LNCaP clone FGC (cell line): ENCODE measurements around the gene ADPRS.

Source experiments
- DNase-seq: peaks from one replicate; pipeline ENCODE4 v3.0.0-alpha.2; 2011; ENCODE audit warnings: low read depth
- H3K4me3 ChIP-seq: 2 replicates; pipeline ENCODE4 v1.5.1; 2011; ENCODE audit warnings: mild to moderate bottlenecking, low read depth, low read length, control low read depth
- CTCF ChIP-seq: IDR thresholded peaks from 2 replicates; pipeline ENCODE4 v1.5.1; 2012; ENCODE audit warnings: mild to moderate bottlenecking; ENCODE audit not compliant: control insufficient read depth, insufficient read depth; ENCODE audit errors: extremely low read depth

Gene ADPRS

GRCh38 chr1:36124404-36125128 lies 35.9 kb downstream of the ADPRS start:
- DNase-seq: no peak
- TF ChIP-seq CTCF: no peak
- H3K4me3 ChIP-seq: no peak overlapping the region

- TF ChIP-seq CTCF: no peak
- H3K4me3 ChIP-seq: no peak within 1 kb of the TSS
- DNase-seq: no peak
Observed at GRCh38 chr1:36125129-36125991, 36.7 kb downstream of the ADPRS start, which contains the start of gene COL8A2. Gene COL8A2, minus strand, starts transcription at chr1:36125222. Its CDS starts 24,980 bp downstream, at chr1:36100242.

GRCh38 chr1:36126005-36126716 lies 37.5 kb downstream of the ADPRS start:
- no peak overlapping the region for H3K4me3 ChIP-seq
- TF ChIP-seq CTCF: no peak

GRCh38 chr1:36126797-36127500 lies 38.3 kb downstream of the ADPRS start:
- no peak overlapping the region for H3K4me3 ChIP-seq
- TF ChIP-seq CTCF: no peak
- DNase-seq: no peak

More at GRCh38 chr1:36126005-36126716, 37.5 kb downstream of the ADPRS start:
- DNase-seq: no peak

- no peak for TF ChIP-seq CTCF
- no peak overlapping the region for H3K4me3 ChIP-seq
- no peak for DNase-seq
Observed at GRCh38 chr1:36128126-36128904, 39.6 kb downstream of the ADPRS start.

- H3K4me3 ChIP-seq: no peak overlapping the region
- no peak for TF ChIP-seq CTCF
- no peak for DNase-seq
Observed at GRCh38 chr1:36128905-36129206, 40.2 kb downstream of the ADPRS start.
